Effector memory CD4-positive, alpha-beta T cell (primary cell): ENCODE measurements around the gene RPS6KA1.
A peak's percentile ranks its signal among the peaks of the same experiment; 100 is the strongest.
"Not testable (repeated sequence)": the region's sequence is repeated elsewhere in the genome, so short reads cannot be mapped to it uniquely, and the experiment has no call there.

Source experiments
- DNase-seq, 3 donors: peaks; one replicate each; pipeline ENCODE4 v3.0.0-alpha.2; 2020
- H3K27ac ChIP-seq: 2 replicates; pipeline ENCODE4 v1.7.0; 2013; ENCODE audit warnings: mild to moderate bottlenecking, low read length, moderate library complexity; ENCODE audit not compliant: insufficient read depth, poor library complexity, severe bottlenecking
- H3K27me3 ChIP-seq: replicated peaks from 2 replicates; pipeline ENCODE4 v1.7.0; 2013; ENCODE audit warnings: mild to moderate bottlenecking, low read length; ENCODE audit not compliant: insufficient read depth, control insufficient read depth, poor library complexity, severe bottlenecking
- H3K36me3 ChIP-seq: 2 replicates; pipeline ENCODE4 v1.7.0; 2013; ENCODE audit warnings: mild to moderate bottlenecking, low read length, moderate library complexity; ENCODE audit not compliant: control insufficient read depth, insufficient read depth
- H3K4me1 ChIP-seq: 2 replicates; pipeline ENCODE4 v1.7.0; 2013; ENCODE audit warnings: low read length, mild to moderate bottlenecking; ENCODE audit not compliant: control insufficient read depth, insufficient read depth, poor library complexity, severe bottlenecking
- H3K4me3 ChIP-seq: 2 replicates; pipeline ENCODE4 v1.7.0; 2013; ENCODE audit warnings: low read length, low read depth, mild to moderate bottlenecking; ENCODE audit not compliant: insufficient read depth, poor library complexity, severe bottlenecking
- H3K9me3 ChIP-seq: 2 replicates; pipeline ENCODE4 v1.7.0; 2013; ENCODE audit warnings: mild to moderate bottlenecking, low read length, moderate library complexity; ENCODE audit not compliant: control insufficient read depth
- total RNA-seq, 3 donors: gene quantifications; one replicate each; lab custom pipeline; 2026; lab: John Stamatoyannopoulos, UW

Gene RPS6KA1
- total RNA-seq = 93.4 to 134 (median 100) reads per million in 3 donors

DNA sequence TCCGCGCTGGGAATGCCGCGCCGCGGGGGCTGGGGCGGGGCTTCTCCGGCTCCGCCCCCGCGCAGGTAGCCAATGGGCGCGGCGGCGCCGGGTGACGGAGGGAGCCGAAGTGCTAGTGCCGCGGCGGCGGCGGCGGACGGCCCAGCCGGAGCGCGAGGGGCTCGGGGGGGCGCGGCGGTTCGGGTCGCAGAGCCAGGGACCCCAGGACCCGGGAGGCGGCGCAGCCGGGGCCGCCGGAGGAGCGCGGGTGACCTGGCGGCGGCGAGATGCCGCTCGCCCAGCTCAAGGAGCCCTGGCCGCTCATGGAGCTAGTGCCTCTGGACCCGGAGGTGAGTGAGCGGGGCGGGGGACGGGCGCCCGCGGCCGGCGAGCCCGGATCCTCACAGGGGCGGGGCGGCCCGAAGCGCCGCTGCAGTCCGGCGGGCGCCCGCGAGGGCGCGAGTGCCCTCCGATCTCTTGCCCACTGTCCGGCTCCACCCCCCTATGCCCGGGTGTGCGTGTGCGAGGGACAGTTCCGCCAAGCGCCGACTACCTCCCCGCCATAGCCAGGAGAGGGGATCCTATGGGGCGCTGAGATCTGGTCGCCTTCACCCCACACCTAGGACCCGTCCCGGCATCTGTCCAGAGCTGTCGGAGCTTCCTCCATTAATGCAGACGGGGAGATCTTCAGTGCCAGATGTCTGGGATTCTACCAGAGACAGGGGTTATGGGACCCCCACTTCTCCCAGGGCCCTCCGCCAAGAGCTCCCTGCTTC, at the start of gene RPS6KA1:
Gene RPS6KA1 (plus strand): TSS at position 107 of the 755 bp plus-strand sequence. CDS start 160 bp downstream, at position 267.
- H3K27ac ChIP-seq = peak within 1 kb of the TSS; percentile 57
- H3K36me3 ChIP-seq = no peaks in the 10 kb centered on the region
- H3K4me1 ChIP-seq = peaks cover 23% of the 10 kb centered on the region
- DNase-seq = peak; percentile 35 to 51 (median 43)
- H3K9me3 ChIP-seq = no peaks in the 10 kb centered on the region
- peak within 1 kb of the TSS; percentile 72 for H3K4me3 ChIP-seq
- H3K27me3 ChIP-seq = no peaks in the 10 kb centered on the region

- H3K36me3 ChIP-seq = peaks cover 5% of the 10 kb centered on the region
- H3K27ac ChIP-seq = no peak overlapping the region
- H3K4me1 ChIP-seq = no peaks in the 10 kb centered on the region
- DNase-seq = no peak
- no peaks in the 10 kb centered on the region for H3K27me3 ChIP-seq
- H3K4me3 ChIP-seq = no peak overlapping the region
- H3K9me3 ChIP-seq = no peaks in the 10 kb centered on the region
Measured at GRCh38 chr1:26482921-26483320, 46.6 kb upstream of the RPS6KA1 start.

GRCh38 chr1:26483980-26484379, 45.6 kb upstream of the RPS6KA1 start:
- peaks cover 2% of the 10 kb centered on the region for H3K36me3 ChIP-seq
- H3K4me1 ChIP-seq = no peaks in the 10 kb centered on the region
- H3K4me3 ChIP-seq = no peak overlapping the region
- H3K9me3 ChIP-seq = no peaks in the 10 kb centered on the region
- no peak overlapping the region for H3K27ac ChIP-seq
- DNase-seq = no peak
- no peaks in the 10 kb centered on the region for H3K27me3 ChIP-seq

GRCh38 chr1:26490155-26490554, 39.4 kb upstream of the RPS6KA1 start:
- H3K4me1 ChIP-seq = no peaks in the 10 kb centered on the region

GRCh38 chr1:26493267-26493666, 36.3 kb upstream of the RPS6KA1 start:
- H3K27me3 ChIP-seq = no peaks in the 10 kb centered on the region
- DNase-seq = no peak
- no peaks in the 10 kb centered on the region for H3K4me1 ChIP-seq

More at GRCh38 chr1:26490155-26490554, 39.4 kb upstream of the RPS6KA1 start:
- no peaks in the 10 kb centered on the region for H3K9me3 ChIP-seq
- H3K27ac ChIP-seq = no peak overlapping the region
- no peaks in the 10 kb centered on the region for H3K27me3 ChIP-seq
- no peak overlapping the region for H3K4me3 ChIP-seq
- H3K36me3 ChIP-seq = no peaks in the 10 kb centered on the region
- no peak for DNase-seq

GRCh38 chr1:26493938-26494337, 35.6 kb upstream of the RPS6KA1 start:
- Histone ChIP-seq H3K36me3 (no peaks in the 10 kb centered on the region), H3K4me3 (no peak overlapping the region), H3K27ac (no peak overlapping the region), H3K27me3 (no peaks in the 10 kb centered on the region), H3K9me3 (no peaks in the 10 kb centered on the region), H3K4me1 (no peaks in the 10 kb centered on the region)
- no peak for DNase-seq

More at GRCh38 chr1:26493267-26493666, 36.3 kb upstream of the RPS6KA1 start:
- no peak overlapping the region for H3K4me3 ChIP-seq
- no peaks in the 10 kb centered on the region for H3K9me3 ChIP-seq
- no peak overlapping the region for H3K27ac ChIP-seq
- H3K36me3 ChIP-seq = no peaks in the 10 kb centered on the region

DNA sequence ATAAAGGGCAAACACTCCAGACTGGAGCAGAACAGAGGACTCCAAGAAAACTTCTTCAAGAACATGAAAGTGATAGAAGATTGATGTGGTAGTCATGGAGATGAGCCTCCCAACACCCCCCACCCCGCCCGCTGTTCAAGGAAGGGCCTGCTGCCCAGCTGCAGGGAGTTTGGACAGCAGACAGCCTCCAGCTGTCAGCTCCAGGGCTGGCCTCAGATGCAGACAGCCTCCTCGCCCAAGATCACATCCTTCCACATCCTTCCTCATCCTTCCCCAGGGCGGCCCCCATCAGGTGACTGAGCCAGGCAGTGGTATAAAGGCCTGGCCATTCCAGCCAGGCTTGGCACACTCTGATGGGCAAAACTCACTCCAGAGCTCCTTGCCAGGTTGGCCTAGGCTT, 32.7 kb upstream of the RPS6KA1 start:
- Histone ChIP-seq H3K9me3 (no peaks in the 10 kb centered on the region), H3K27me3 (no peaks in the 10 kb centered on the region), H3K4me1 (peaks cover 17% of the 10 kb centered on the region), H3K27ac (no peak overlapping the region), H3K36me3 (no peaks in the 10 kb centered on the region), H3K4me3 (no peak overlapping the region)
- DNase-seq = no peak

DNA sequence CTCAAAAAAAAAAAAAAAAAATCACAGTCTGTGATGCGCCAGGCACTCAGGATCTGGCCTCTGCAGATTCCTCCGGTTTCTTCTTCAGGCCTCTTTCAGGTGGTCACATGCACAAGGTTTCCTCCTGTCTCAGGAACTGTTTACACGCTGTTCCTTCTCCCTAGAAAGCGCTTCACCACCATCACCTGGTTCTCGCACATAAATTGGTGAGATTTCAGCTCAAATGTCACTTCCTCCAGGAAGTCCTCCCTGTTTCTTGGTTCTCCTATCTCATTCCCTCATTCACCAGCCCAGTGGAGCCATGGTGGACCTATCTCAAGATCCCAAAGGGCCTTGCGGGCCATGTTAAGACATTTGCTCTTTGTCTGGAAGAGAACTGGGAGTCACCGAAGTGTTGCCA, 30.7 kb upstream of the RPS6KA1 start:
- no peaks in the 10 kb centered on the region for H3K9me3 ChIP-seq
- DNase-seq = no peak
- H3K27ac ChIP-seq = no peak overlapping the region
- no peak overlapping the region for H3K4me3 ChIP-seq
- H3K4me1 ChIP-seq = peaks cover 17% of the 10 kb centered on the region
- H3K36me3 ChIP-seq = no peaks in the 10 kb centered on the region
- H3K27me3 ChIP-seq = no peaks in the 10 kb centered on the region

DNA sequence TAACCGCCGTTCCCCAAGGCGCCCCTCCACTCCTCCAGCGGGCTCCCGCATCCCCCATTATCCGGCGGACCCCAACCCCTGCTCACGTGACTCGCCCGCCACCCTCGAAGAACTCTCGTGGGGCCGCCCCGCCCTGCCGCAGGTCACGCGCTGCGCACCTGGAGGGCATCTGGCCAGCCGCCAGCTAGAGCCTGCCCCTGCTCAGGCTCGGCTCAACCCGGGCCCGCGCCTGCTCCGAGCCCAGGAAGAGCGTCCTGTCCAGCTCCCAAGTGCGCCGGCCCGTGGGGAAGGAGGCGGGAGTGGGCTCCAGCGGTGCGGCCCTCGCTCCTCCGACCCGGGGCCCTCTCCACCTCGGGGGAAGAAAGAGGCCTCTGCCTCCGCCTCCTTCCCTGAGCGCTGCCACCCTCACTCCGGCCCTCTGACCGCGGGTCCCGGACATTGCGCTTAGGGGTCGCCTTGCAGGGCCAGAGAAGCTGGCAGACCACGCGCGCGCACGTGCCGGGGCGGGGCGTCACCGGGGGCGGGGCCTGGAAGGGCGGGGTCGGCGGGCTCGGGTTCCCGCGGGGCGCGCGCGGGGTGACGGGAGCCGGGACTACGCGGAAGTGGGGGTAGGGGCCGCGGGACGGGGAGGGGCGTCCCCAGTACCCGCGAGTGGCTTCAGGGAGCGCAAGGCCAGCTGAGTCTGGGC, 28.9 kb upstream of the RPS6KA1 start:
- peaks cover 17% of the 10 kb centered on the region for H3K4me1 ChIP-seq
- H3K27me3 ChIP-seq = no peaks in the 10 kb centered on the region
- DNase-seq = peak; percentile 74 to 79 (median 78)
- no peaks in the 10 kb centered on the region for H3K9me3 ChIP-seq
- H3K27ac ChIP-seq = peak overlapping the region; percentile 89
- H3K4me3 ChIP-seq = peak overlapping the region; percentile 72
- H3K36me3 ChIP-seq = no peaks in the 10 kb centered on the region

DNA sequence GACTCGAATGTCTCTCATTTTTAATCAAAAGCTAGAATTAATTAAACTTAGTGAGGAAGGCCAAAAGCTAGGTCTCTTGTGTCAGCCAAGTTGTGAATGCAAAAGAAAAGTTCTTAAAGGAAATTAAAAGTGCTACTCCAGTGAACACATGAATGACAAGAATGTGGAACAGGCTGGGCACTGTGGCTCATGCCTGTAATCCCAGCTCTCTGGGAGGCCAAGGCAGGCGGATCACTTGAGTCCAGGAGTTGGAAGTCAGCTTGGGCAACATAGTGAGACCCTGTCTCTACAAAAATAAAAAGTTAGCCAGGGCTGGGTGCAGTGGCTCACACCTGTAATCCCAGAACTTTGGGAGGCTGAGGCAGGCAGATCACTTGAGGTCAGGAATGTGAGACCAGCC, 18.9 kb upstream of the RPS6KA1 start:
- not testable (repeated sequence) for DNase-seq, H3K4me3 ChIP-seq, H3K4me1 ChIP-seq, H3K9me3 ChIP-seq, H3K27ac ChIP-seq, H3K27me3 ChIP-seq, H3K36me3 ChIP-seq
